Large intestine (tissue), 3 donors: ENCODE results near the gene SVIL. TPM values are rescaled to one million over a fixed set of nuclear protein-coding genes. Genes with fewer than 3 reads are reported as not detected.
"Not testable (repeated sequence)": the region's sequence is repeated elsewhere in the genome, so short reads cannot be mapped to it uniquely, and the experiment has no call there.

Experiments
- DNase-seq, 2 donors: peaks; one replicate each; pipeline versions ENCODE4 v3.0.0 to v3.0.0-alpha.2; 2013
- H3K27ac ChIP-seq: one replicate; pipeline ENCODE4 v1.5.1; 2013; ENCODE audit warnings: low read length
- H3K27me3 ChIP-seq: 2 replicates; pipeline ENCODE4 v1.6.1; 2013; ENCODE audit warnings: low read length; ENCODE audit not compliant: control insufficient read depth, insufficient read depth
- H3K36me3 ChIP-seq: 2 replicates; pipeline ENCODE4 v1.6.1; 2013; ENCODE audit warnings: low read length; ENCODE audit not compliant: control insufficient read depth, insufficient read depth
- H3K4me1 ChIP-seq: one replicate; pipeline ENCODE4 v1.6.1; 2013; ENCODE audit warnings: low read length; ENCODE audit not compliant: control insufficient read depth, insufficient read depth
- H3K4me3 ChIP-seq: one replicate; pipeline ENCODE4 v1.5.1; 2013; ENCODE audit warnings: low read length
- H3K9me3 ChIP-seq: one replicate; pipeline ENCODE4 v1.6.1; 2013; ENCODE audit warnings: mild to moderate bottlenecking, low read depth, low read length, moderate library complexity; ENCODE audit not compliant: control insufficient read depth
- WGBS: methylation state at CpG from one replicate; pipeline ENCODE4 v1.1.5; 2013; ENCODE audit warnings: low lambda C conversion rate; ENCODE audit not compliant: insufficient coverage; 5-methylcytosine and 5-hydroxymethylcytosine counted together
- polyA plus RNA-seq: library from polyadenylated mRNA; unstranded; fragments of 120-200 nt; gene quantifications from one replicate; pipeline ENCODE4 v1.2.1, GENCODE V29; 2013

Gene SVIL
- polyA plus RNA-seq, 1 donor = 42.2 TPM

DNA sequence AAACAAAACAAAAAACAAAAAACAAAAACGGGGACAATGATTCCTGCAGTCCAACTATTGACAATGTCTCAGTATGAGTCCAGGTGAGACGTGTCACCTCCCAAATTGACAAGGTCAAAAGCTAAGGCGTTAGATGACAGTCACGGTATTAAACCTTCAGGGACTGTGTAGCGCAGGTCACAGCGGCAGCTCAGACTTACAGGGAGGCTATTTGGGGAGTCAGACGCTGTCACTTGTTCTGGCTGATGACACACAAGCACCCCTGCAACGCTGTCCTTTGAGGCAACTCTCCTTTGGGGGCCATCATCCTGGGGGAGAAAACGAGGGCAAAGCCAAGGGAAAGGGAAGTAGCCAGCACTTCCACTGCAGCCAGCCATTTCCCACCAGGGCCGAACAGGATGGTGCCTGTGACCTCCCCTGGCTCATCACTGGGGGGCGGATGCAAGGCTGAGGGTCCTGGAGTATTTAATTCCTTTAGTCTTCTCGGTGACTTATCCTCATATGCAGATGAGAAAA is 55.3 kb downstream of the SVIL start:
- Histone ChIP-seq H3K36me3 (peaks cover 2% of the 10 kb centered on the region), H3K27me3 (no peaks in the 10 kb centered on the region), H3K4me1 (peaks cover 3% of the 10 kb centered on the region), H3K4me3 (no peak overlapping the region), H3K9me3 (no peaks in the 10 kb centered on the region), H3K27ac (no peak overlapping the region)
- no peak for DNase-seq
- WGBS = 75% methylated on average over 1 of the region's 12 CpGs

DNA sequence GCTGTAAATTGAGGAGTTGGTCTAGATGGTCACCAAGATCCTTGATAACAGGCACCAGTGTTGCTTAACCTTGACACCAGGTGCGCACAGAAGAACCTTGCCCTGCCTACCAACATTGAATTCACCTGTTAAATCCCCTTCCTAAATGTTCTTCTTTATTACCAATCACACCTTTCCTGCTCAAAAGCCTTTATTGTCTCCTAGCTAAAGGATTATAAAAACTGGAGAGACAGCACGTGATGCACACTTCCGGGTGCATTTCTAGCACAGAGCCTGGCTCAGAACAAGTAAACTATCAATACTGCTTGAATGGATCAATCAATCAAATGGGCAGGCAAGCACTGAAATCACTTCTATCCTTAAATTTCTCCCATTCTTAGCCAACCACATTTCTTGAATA is 56.3 kb downstream of the SVIL start:
- H3K9me3 ChIP-seq = no peaks in the 10 kb centered on the region
- peaks cover 2% of the 10 kb centered on the region for H3K36me3 ChIP-seq
- no peak overlapping the region for H3K4me3 ChIP-seq
- WGBS = no CpG with 5 or more reads among the region's 3 CpGs
- H3K27me3 ChIP-seq = no peaks in the 10 kb centered on the region
- H3K27ac ChIP-seq = no peak overlapping the region
- DNase-seq = peak in 1 of 2 donors; percentile 49
- peaks cover 3% of the 10 kb centered on the region for H3K4me1 ChIP-seq

DNA sequence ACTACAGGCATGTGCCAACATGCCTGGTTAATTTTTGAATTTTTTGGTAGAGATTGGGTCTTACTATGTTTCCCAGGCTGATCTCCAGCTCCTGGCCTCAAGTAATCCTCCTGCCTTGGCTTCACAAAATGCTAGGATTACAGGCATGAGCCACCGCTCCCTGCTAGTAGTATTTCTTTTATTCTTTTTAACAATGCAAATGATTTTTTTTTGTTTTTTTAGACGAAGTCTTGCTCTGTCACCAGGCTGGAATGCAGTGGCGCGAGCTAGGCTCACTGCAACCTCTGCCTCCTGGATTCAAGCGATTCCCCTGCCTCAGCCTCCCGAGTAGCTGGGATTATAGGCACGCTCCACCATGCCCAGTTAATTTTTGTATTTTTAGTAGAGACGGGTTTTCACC is 58.1 kb downstream of the SVIL start:
- H3K27me3 ChIP-seq = no peaks in the 10 kb centered on the region
- H3K27ac ChIP-seq = no peak overlapping the region
- H3K4me3 ChIP-seq = no peak overlapping the region
- no peaks in the 10 kb centered on the region for H3K9me3 ChIP-seq
- peaks cover 3% of the 10 kb centered on the region for H3K4me1 ChIP-seq
- H3K36me3 ChIP-seq = peaks cover 2% of the 10 kb centered on the region
- DNase-seq = no peak
- whole genome bisulfite sequencing = 92% methylated on average over 2 of the region's 8 CpGs

DNA sequence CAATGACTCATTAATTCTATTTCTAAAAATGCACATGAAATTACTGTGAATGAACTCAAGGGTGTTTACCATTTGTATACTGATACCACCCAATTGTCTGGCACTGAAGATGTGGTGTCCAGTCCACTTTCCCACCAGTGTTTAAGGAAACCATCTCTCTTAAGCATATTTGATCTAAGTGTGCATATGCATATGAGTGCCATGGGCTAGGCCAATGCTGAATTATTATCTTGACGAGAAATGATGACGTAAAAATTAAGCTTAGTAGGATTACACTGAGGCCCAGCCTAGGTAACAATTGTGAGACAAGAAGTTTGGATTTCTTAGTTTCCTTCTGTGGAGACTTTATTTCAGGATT is 59.7 kb downstream of the SVIL start:
- Histone ChIP-seq H3K4me3 (no peak overlapping the region), H3K9me3 (no peaks in the 10 kb centered on the region), H3K4me1 (peaks cover 3% of the 10 kb centered on the region), H3K27me3 (no peaks in the 10 kb centered on the region), H3K27ac (no peak overlapping the region), H3K36me3 (peaks cover 2% of the 10 kb centered on the region)
- WGBS = 93% methylated on average over 2 of the region's 2 CpGs
- DNase-seq = no peak

DNA sequence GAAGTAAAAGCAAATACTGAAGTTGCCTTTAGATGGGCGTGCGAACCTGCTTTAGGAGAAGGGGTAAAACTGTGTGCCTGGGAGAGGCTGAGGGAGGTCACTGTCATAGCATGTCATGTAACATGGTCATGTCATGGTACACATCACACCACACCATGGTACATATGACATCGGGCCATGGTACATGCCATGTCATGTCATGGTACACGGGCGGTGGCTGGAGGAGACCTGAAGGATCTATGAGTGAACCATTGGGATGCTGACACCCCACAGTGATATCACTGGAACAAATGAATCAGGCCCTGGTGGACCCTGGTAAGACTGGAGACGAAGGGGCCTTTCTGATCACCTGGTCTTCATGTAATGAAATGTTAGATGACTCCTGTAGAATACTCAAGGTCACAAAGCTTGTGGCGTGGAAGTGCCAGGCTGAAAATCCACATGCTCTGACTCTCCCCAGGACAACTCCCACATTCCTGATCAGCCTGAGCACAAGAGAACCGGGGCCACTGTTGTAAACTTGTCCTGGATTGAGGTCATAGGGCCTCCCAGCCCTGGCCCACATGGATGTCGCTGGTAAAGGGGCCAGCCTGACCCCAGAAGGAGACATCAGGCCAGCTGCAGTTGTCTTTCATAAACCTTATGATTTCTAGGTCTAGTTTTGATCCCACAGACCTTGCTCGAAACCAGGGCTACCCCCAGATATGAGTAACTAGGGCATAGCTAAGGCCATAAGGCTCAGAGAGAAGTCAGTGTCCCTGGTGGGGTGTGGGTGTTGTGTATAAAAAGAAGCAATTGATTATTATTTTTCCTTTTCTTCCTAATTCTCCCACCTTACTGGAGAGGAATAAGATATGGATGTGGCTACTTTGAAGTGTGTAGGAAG is 60.3 kb downstream of the SVIL start:
- not testable (repeated sequence) for H3K27ac ChIP-seq, H3K4me3 ChIP-seq, H3K36me3 ChIP-seq, H3K4me1 ChIP-seq, DNase-seq, H3K9me3 ChIP-seq, H3K27me3 ChIP-seq
- no CpG with 5 or more reads among the region's 10 CpGs for WGBS

DNA sequence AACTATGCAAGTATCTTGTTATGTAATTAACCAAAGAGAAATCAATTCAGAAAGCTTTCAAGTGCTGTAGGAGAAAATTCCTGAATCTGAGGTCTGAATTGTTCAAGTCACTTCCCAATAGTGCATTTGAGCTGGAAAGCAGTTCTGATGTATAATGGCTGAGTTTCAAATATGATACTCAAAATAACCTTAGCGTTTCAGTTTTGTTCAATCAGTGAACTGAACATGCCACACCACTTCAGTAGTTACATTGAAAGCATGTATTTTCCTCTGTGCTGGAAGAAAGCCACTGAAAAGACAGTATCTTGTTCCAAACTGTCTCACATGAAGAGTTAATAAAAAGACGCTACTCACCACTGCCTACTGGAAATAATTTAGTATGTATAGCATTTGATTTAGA is 64.5 kb downstream of the SVIL start:
- not testable (repeated sequence) for DNase-seq, H3K9me3 ChIP-seq, H3K36me3 ChIP-seq, H3K4me1 ChIP-seq, H3K27ac ChIP-seq, H3K4me3 ChIP-seq, H3K27me3 ChIP-seq
- WGBS = 100% methylated on average over 1 of the region's 2 CpGs

DNA sequence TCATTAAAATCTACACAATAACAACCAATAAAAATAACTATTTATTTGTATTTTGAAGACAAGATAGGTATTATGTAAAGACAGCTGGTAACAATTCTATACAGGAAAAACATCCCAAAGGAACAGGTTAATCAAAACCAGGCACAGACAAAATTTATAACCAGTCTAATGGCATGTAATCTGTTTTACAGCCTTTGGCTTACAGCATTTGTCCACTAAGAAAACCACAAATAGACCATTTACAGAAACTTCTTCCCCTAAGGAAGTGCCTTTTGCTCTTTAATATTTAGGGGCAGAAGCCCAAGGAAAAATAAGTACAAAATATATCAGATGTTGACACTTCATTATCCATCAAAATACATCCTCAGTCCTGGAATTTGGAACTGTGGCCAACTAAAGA is 65.0 kb downstream of the SVIL start:
- H3K4me3 ChIP-seq = no peak overlapping the region
- no peak overlapping the region for H3K27ac ChIP-seq
- DNase-seq = no peak
- no peaks in the 10 kb centered on the region for H3K4me1 ChIP-seq
- H3K27me3 ChIP-seq = no peaks in the 10 kb centered on the region
- no peaks in the 10 kb centered on the region for H3K9me3 ChIP-seq
- peaks cover 2% of the 10 kb centered on the region for H3K36me3 ChIP-seq

DNA sequence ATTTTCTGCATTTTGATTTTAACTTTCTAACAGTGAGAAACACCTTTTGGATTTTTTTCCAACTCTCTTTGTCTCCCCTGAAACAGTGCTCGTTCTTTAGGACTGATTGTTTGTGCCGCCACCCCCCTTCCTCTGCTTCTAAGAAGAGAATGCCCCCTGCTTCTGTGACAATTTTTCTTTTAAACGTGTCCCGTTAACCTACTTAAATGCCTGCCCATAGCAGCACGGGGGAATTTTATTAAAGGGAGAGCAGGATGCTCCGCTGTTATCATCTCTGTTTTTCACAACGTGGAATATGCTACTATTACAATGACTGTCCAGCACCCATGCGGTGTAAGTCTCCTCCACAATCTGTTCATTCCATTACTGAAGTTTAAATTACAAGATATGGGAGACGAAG is 67.8 kb downstream of the SVIL start:
- Histone ChIP-seq H3K36me3 (peaks cover 7% of the 10 kb centered on the region), H3K9me3 (no peaks in the 10 kb centered on the region), H3K27ac (no peak overlapping the region), H3K4me1 (no peaks in the 10 kb centered on the region), H3K4me3 (no peak overlapping the region), H3K27me3 (no peaks in the 10 kb centered on the region)
- no peak for DNase-seq
- 87% methylated on average over 4 of the region's 9 CpGs for WGBS

DNA sequence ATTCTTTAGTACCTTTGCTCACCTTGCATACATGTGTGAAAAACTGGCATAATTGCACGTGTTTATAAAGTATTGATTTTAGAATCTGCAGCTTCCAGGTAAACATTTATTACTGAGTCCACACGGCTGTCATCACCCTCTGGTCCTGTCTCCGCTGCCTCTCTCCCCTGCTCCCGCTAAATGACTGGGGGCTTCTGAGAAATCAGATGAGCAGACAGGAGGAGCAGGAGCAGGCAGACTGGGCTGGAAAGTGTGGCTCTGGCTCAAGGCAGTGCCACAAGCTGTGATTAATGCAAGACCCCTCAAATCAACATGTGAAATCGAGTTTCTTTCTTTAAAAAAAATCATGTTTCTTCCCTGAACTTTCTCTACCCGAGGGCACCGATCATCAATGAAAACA is 68.6 kb downstream of the SVIL start:
- H3K36me3 ChIP-seq, DNase-seq, H3K27ac ChIP-seq, H3K4me1 ChIP-seq, H3K9me3 ChIP-seq, H3K4me3 ChIP-seq, H3K27me3 ChIP-seq: not testable (repeated sequence)
- WGBS = no CpG with 5 or more reads among the region's 7 CpGs

DNA sequence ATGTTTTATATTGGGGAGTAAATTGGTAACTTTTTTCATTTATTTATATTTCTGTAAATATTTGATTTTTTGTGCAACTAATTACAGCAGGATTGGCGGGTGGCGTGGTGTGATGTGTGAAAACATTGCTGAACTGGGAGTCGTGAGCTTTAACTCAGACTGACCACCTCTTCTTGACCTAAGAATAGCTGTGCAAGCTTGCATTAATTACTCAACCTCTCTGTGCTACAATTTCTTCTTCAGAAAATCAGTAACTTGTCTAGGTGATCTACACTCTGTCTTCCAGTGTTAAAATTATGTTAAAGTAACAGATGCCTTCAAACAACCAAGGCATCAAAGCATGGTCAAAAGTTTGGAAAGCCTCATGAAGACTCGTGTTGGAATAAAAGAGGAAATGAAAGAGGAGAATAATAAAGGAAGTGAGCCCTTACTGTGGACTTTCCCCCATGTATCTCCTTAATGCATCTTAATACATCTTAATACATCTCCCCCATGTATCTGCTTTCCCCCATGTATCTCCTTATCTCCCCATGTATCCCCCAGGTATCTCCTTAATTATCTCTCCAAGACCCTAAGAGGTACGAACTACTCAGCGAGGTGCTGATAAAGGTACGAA is 71.2 kb downstream of the SVIL start:
- DNase-seq = no peak
- H3K27me3 ChIP-seq = no peaks in the 10 kb centered on the region
- no peak overlapping the region for H3K4me3 ChIP-seq
- 88% methylated on average over 2 of the region's 7 CpGs for WGBS
- H3K4me1 ChIP-seq = no peaks in the 10 kb centered on the region
- peaks cover 7% of the 10 kb centered on the region for H3K36me3 ChIP-seq
- H3K9me3 ChIP-seq = no peaks in the 10 kb centered on the region
- no peak overlapping the region for H3K27ac ChIP-seq

DNA sequence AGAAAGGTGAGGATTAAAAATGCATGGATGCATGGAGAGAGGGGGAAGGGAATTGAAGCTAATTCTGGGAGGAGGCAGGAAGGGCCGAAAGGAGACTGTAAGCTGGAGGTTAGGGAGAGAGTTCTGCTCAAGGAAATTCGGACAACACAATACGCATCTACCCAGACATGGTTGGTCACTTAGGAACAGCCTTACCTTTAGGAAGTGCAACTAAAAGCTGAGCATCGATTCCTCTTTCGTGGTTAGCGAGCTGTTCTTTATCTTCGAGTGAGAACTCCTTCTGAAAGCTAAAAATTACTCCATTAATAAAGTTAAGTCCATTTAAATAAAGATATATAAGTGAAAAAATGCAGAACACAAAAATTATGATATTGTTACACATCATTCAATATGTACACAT is 71.8 kb downstream of the SVIL start:
- H3K4me3 ChIP-seq, H3K27ac ChIP-seq: not testable (repeated sequence)
- WGBS = no CpG with 5 or more reads among the region's 7 CpGs

More for the DNA sequence above, 71.8 kb downstream of the SVIL start:
- not testable (repeated sequence) for H3K9me3 ChIP-seq, H3K27me3 ChIP-seq, H3K4me1 ChIP-seq, H3K36me3 ChIP-seq, DNase-seq
